Measurements from ENCODE around the gene CDPF1. TPM values are rescaled to one million over a fixed set of nuclear protein-coding genes. Genes with fewer than 3 reads are reported as not detected.

Gene CDPF1
- total and polyA plus RNA-seq, 2 experiments from 2014 or later: 10.1 to 14.5 TPM

DNA sequence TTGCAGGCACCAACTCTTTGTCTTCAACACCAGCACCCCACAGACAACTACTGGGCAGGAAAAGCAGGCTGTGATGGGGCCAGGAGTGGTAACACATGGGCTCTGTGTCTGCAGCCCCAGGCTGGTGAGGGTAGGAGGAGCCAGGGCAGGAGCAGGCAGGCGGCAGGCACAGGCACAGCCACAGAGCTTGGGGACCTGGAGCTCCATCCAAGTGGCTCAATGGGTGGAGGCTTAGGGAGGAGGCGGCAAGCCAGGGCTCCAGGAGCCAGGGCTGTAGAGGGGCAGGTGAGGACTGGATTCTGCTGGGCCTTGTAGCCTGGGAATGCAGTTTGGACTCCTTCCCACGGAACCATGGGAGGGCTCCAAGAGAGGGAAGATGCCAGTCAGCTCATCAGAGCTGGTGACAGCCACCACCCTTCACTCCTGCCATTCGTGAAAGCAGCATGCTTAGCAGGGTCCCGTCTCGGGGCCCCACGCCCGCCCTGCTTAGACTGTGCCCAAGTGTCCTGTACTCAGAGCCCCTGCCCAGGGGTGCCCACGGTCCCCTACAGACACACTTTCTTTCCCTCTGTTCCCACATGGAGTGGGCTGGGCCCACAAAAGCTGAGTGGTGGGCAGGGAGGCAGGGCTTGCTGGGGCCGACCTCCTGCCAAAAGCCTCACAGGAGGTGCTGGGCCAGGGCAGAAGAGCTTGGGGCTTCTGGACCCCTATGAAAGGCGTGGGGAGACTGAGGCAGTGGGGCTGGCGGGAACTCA, 30.1 kb upstream of the CDPF1 start:
- Mint-ChIP-seq H3K4me3 (no peak overlapping the region), H3K9me3 (no peaks in the 10 kb centered on the region), H3K4me1 (no peaks in the 10 kb centered on the region), H3K27me3 (ENCODE audit: insufficient read depth, low read depth, poor library complexity) (peaks cover 11% of the 10 kb centered on the region), H3K27ac (no peak overlapping the region), H3K36me3 (ENCODE audit: low read depth) (peaks cover 46% of the 10 kb centered on the region)
- Histone ChIP-seq H3K4me1 (ENCODE audit: insufficient read depth) (no peaks in the 10 kb centered on the region), H3K36me3 (ENCODE audit: insufficient read depth) (peaks cover 16% of the 10 kb centered on the region; the same call in 1 of the 2 replicates), H3K27me3 (ENCODE audit: insufficient read depth) (no peaks in the 10 kb centered on the region), H3K79me2 (replicated peaks; ENCODE audit: insufficient read depth) (no peaks in the 10 kb centered on the region), H3K4me3 (no peak overlapping the region), H4K20me1 (replicated peaks; ENCODE audit: insufficient read depth) (no peaks in the 10 kb centered on the region), H3K9me2 (ENCODE audit: insufficient read depth) (no peaks in the 10 kb centered on the region), H3K4me2 (no peak overlapping the region), H3K27ac (ENCODE audit: low read depth) (no peak overlapping the region), H2AFZ (no peak overlapping the region), H3F3A (replicated peaks; ENCODE audit: low read depth) (no peaks in the 10 kb centered on the region)
- TF ChIP-seq STAT1 (IDR thresholded peaks at IDR 0.05; ENCODE audit: unreplicated experiment) (no peak), ZNF331 (CRISPR knock-in tag; IDR thresholded peaks at IDR 0.05; ENCODE audit: low read depth) (no peak), POLR2AphosphoS5 (IDR thresholded peaks at IDR 0.05; ENCODE audit: low read depth) (no peak), NANOG (IDR thresholded peaks at IDR 0.05; ENCODE audit: borderline replicate concordance) (no peak), EZH2 (IDR thresholded peaks at IDR 0.05; ENCODE audit: low read depth, unreplicated experiment) (no peak), CREB1 (CRISPR knock-in tag; IDR thresholded peaks at IDR 0.05; ENCODE audit: low read depth) (no peak)
- TF ChIP-seq, protein P1, sequence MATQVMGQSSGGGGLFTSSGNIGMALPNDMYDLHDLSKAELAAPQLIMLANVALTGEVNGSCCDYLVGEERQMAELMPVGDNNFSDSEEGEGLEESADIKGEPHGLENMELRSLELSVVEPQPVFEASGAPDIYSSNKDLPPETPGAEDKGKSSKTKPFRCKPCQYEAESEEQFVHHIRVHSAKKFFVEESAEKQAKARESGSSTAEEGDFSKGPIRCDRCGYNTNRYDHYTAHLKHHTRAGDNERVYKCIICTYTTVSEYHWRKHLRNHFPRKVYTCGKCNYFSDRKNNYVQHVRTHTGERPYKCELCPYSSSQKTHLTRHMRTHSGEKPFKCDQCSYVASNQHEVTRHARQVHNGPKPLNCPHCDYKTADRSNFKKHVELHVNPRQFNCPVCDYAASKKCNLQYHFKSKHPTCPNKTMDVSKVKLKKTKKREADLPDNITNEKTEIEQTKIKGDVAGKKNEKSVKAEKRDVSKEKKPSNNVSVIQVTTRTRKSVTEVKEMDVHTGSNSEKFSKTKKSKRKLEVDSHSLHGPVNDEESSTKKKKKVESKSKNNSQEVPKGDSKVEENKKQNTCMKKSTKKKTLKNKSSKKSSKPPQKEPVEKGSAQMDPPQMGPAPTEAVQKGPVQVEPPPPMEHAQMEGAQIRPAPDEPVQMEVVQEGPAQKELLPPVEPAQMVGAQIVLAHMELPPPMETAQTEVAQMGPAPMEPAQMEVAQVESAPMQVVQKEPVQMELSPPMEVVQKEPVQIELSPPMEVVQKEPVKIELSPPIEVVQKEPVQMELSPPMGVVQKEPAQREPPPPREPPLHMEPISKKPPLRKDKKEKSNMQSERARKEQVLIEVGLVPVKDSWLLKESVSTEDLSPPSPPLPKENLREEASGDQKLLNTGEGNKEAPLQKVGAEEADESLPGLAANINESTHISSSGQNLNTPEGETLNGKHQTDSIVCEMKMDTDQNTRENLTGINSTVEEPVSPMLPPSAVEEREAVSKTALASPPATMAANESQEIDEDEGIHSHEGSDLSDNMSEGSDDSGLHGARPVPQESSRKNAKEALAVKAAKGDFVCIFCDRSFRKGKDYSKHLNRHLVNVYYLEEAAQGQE (IDR thresholded peaks at IDR 0.05; ENCODE audit: unreplicated experiment): no peak
- TF ChIP-seq, protein P2, sequence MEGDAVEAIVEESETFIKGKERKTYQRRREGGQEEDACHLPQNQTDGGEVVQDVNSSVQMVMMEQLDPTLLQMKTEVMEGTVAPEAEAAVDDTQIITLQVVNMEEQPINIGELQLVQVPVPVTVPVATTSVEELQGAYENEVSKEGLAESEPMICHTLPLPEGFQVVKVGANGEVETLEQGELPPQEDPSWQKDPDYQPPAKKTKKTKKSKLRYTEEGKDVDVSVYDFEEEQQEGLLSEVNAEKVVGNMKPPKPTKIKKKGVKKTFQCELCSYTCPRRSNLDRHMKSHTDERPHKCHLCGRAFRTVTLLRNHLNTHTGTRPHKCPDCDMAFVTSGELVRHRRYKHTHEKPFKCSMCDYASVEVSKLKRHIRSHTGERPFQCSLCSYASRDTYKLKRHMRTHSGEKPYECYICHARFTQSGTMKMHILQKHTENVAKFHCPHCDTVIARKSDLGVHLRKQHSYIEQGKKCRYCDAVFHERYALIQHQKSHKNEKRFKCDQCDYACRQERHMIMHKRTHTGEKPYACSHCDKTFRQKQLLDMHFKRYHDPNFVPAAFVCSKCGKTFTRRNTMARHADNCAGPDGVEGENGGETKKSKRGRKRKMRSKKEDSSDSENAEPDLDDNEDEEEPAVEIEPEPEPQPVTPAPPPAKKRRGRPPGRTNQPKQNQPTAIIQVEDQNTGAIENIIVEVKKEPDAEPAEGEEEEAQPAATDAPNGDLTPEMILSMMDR (conservative IDR thresholded peaks at IDR 0.05; ENCODE audit: low read depth in 2 of 2): no peak
- TF ChIP-seq, protein P3, sequence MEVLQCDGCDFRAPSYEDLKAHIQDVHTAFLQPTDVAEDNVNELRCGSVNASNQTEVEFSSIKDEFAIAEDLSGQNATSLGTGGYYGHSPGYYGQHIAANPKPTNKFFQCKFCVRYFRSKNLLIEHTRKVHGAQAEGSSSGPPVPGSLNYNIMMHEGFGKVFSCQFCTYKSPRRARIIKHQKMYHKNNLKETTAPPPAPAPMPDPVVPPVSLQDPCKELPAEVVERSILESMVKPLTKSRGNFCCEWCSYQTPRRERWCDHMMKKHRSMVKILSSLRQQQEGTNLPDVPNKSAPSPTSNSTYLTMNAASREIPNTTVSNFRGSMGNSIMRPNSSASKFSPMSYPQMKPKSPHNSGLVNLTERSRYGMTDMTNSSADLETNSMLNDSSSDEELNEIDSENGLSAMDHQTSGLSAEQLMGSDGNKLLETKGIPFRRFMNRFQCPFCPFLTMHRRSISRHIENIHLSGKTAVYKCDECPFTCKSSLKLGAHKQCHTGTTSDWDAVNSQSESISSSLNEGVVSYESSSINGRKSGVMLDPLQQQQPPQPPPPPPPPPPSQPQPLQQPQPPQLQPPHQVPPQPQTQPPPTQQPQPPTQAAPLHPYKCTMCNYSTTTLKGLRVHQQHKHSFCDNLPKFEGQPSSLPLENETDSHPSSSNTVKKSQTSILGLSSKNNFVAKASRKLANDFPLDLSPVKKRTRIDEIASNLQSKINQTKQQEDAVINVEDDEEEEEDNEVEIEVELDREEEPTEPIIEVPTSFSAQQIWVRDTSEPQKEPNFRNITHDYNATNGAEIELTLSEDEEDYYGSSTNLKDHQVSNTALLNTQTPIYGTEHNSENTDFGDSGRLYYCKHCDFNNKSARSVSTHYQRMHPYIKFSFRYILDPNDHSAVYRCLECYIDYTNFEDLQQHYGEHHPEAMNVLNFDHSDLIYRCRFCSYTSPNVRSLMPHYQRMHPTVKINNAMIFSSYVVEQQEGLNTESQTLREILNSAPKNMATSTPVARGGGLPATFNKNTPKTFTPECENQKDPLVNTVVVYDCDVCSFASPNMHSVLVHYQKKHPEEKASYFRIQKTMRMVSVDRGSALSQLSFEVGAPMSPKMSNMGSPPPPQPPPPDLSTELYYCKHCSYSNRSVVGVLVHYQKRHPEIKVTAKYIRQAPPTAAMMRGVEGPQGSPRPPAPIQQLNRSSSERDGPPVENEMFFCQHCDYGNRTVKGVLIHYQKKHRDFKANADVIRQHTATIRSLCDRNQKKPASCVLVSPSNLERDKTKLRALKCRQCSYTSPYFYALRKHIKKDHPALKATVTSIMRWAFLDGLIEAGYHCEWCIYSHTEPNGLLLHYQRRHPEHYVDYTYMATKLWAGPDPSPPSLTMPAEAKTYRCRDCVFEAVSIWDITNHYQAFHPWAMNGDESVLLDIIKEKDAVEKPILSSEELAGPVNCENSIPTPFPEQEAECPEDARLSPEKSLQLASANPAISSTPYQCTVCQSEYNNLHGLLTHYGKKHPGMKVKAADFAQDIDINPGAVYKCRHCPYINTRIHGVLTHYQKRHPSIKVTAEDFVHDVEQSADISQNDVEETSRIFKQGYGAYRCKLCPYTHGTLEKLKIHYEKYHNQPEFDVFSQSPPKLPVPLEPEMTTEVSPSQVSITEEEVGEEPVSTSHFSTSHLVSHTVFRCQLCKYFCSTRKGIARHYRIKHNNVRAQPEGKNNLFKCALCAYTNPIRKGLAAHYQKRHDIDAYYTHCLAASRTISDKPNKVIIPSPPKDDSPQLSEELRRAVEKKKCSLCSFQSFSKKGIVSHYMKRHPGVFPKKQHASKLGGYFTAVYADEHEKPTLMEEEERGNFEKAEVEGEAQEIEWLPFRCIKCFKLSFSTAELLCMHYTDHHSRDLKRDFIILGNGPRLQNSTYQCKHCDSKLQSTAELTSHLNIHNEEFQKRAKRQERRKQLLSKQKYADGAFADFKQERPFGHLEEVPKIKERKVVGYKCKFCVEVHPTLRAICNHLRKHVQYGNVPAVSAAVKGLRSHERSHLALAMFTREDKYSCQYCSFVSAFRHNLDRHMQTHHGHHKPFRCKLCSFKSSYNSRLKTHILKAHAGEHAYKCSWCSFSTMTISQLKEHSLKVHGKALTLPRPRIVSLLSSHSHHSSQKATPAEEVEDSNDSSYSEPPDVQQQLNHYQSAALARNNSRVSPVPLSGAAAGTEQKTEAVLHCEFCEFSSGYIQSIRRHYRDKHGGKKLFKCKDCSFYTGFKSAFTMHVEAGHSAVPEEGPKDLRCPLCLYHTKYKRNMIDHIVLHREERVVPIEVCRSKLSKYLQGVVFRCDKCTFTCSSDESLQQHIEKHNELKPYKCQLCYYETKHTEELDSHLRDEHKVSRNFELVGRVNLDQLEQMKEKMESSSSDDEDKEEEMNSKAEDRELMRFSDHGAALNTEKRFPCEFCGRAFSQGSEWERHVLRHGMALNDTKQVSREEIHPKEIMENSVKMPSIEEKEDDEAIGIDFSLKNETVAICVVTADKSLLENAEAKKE (CRISPR knock-in tag; IDR thresholded peaks at IDR 0.05): no peak
- TF ChIP-seq, protein P4, sequence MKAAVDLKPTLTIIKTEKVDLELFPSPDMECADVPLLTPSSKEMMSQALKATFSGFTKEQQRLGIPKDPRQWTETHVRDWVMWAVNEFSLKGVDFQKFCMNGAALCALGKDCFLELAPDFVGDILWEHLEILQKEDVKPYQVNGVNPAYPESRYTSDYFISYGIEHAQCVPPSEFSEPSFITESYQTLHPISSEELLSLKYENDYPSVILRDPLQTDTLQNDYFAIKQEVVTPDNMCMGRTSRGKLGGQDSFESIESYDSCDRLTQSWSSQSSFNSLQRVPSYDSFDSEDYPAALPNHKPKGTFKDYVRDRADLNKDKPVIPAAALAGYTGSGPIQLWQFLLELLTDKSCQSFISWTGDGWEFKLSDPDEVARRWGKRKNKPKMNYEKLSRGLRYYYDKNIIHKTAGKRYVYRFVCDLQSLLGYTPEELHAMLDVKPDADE (IDR thresholded peaks at IDR 0.05): no peak
- ATAC-seq: no peak
- DNase-seq (ENCODE audit: low spot score): no peak

Measured in GM23338 (cell line).